Type B pancreatic cell (in vitro differentiated cells): ENCODE data around the gene GBA2. TPM values are rescaled to one million over a fixed set of nuclear protein-coding genes. Genes with fewer than 3 reads are reported as not detected.

ENCODE experiments used
- DNase-seq: peaks from one replicate; pipeline ENCODE4 v3.0.0; 2021; ENCODE audit warnings: mixed read lengths; ENCODE audit not compliant: unreplicated experiment; ENCODE audit errors: extremely low spot score
- H3K27ac Mint-ChIP-seq: 2 replicates; pipeline ENCODE4 v1.8.0; 2021; ENCODE audit warnings: mild to moderate bottlenecking, mixed read lengths
- H3K27me3 Mint-ChIP-seq: 2 replicates; pipeline ENCODE4 v1.8.0; 2021; ENCODE audit warnings: mixed read lengths
- H3K36me3 Mint-ChIP-seq: 2 replicates; pipeline ENCODE4 v1.8.0; 2021; ENCODE audit warnings: mixed read lengths
- H3K4me1 Mint-ChIP-seq: one replicate; pipeline ENCODE4 v1.8.0; 2021; ENCODE audit warnings: mixed read lengths; ENCODE audit not compliant: unreplicated experiment
- H3K4me3 Mint-ChIP-seq: 2 replicates; pipeline ENCODE4 v1.8.0; 2021; ENCODE audit warnings: mild to moderate bottlenecking, mixed read lengths
- H3K9me3 Mint-ChIP-seq: 2 replicates; pipeline ENCODE4 v1.8.0; 2021; ENCODE audit warnings: mixed read lengths
- CTCF ChIP-seq: fragments of 200-600 bp; sonication (generic); conservative IDR thresholded peaks from 2 replicates; pipeline ENCODE4 v1.5.0; 2021; ENCODE audit warnings: antibody characterized with exemption, mild to moderate bottlenecking
- total RNA-seq: library from RNA; stranded (reverse); gene quantifications from 2 replicates; pipeline ENCODE4 v1.2.1, GENCODE V29; 2021; ENCODE audit warnings: low replicate concordance

GBA2 gene
- total RNA-seq, 1 donor from 2014 or later: 100 TPM

- H3K4me1 Mint-ChIP-seq: peaks cover 13% of the 10 kb centered on the region
Measured at GRCh38 chr9:35728041-35728971, 20.7 kb downstream of the GBA2 start.

GRCh38 chr9:35727676-35728040 lies 21.4 kb downstream of the GBA2 start:
- H3K27me3 Mint-ChIP-seq: no peaks in the 10 kb centered on the region
- TF ChIP-seq CTCF: no peak
- H3K36me3 Mint-ChIP-seq: peaks cover 14% of the 10 kb centered on the region
- no peak for DNase-seq
- no peak overlapping the region for H3K27ac Mint-ChIP-seq
- H3K9me3 Mint-ChIP-seq: no peaks in the 10 kb centered on the region
- H3K4me3 Mint-ChIP-seq: no peak overlapping the region
- H3K4me1 Mint-ChIP-seq: peaks cover 8% of the 10 kb centered on the region

More at GRCh38 chr9:35728041-35728971, 20.7 kb downstream of the GBA2 start:
- no peak overlapping the region for H3K27ac Mint-ChIP-seq
- no peaks in the 10 kb centered on the region for H3K9me3 Mint-ChIP-seq
- TF ChIP-seq CTCF: no peak
- H3K4me3 Mint-ChIP-seq: no peak overlapping the region
- H3K27me3 Mint-ChIP-seq: no peaks in the 10 kb centered on the region
- no peak for DNase-seq
- H3K36me3 Mint-ChIP-seq: peaks cover 15% of the 10 kb centered on the region

DNA sequence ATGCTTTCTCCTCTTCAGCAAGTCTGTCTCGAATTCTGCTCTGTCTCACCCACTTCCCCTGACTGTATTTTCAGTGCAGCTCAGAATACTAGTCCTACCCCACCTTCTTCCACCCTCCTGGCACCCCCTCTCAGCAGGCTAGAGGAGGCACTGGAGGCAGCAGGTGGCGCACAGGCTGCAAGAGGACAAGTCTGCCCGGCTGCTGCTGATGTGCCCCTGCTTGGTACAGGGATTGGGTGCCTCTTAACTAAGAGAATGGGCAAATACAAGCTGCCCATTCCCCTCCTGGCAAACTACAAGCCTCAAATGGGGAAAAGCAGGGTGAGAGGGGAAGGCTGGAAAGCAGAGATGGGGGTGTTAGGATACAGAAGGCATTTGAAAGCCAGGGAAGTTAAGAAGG lies 22.1 kb downstream of the GBA2 start:
- DNase-seq: no peak
- peaks cover 8% of the 10 kb centered on the region for H3K4me1 Mint-ChIP-seq
- H3K27ac Mint-ChIP-seq: no peak overlapping the region

GRCh38 chr9:35725362-35725761 lies 23.7 kb downstream of the GBA2 start:
- Mint-ChIP-seq H3K27me3 (no peaks in the 10 kb centered on the region), H3K9me3 (no peaks in the 10 kb centered on the region), H3K4me3 (no peak overlapping the region), H3K27ac (no peak overlapping the region), H3K4me1 (no peaks in the 10 kb centered on the region), H3K36me3 (peaks cover 26% of the 10 kb centered on the region)
- TF ChIP-seq CTCF: no peak
- DNase-seq: no peak

More for the DNA sequence above, 22.1 kb downstream of the GBA2 start:
- Mint-ChIP-seq H3K36me3 (peaks cover 21% of the 10 kb centered on the region), H3K9me3 (no peaks in the 10 kb centered on the region), H3K4me3 (peak overlapping the region; percentile 16), H3K27me3 (no peaks in the 10 kb centered on the region)
- TF ChIP-seq CTCF: no peak

GRCh38 chr9:35723908-35724307 lies 25.1 kb downstream of the GBA2 start:
- Mint-ChIP-seq H3K4me1 (no peaks in the 10 kb centered on the region), H3K27me3 (no peaks in the 10 kb centered on the region), H3K27ac (no peak overlapping the region), H3K9me3 (no peaks in the 10 kb centered on the region), H3K36me3 (peaks cover 30% of the 10 kb centered on the region), H3K4me3 (no peak overlapping the region)
- no peak for DNase-seq
- no peak for TF ChIP-seq CTCF
